Measurements from ENCODE around the gene POU2AF1.

The POU2AF1 gene

GRCh38 chr11:111393096-111393495, 14.0 kb upstream of the POU2AF1 start:
- DNase-seq, result no peak
- in situ Hi-C loops (cut with HindIII; ENCODE audit: low pct_ligation_motif_present, low pct_unique_long_range_greater_than_20kb, low sequenced_read_pairs), result no loop called here

- in situ Hi-C loops (cut with HindIII; ENCODE audit: low pct_ligation_motif_present, low pct_unique_long_range_greater_than_20kb, low sequenced_read_pairs), result no loop called here
- no peak for DNase-seq
Measured at GRCh38 chr11:111392552-111392951, 13.5 kb upstream of the POU2AF1 start.

- in situ Hi-C loops (cut with HindIII; ENCODE audit: low pct_ligation_motif_present, low pct_unique_long_range_greater_than_20kb, low sequenced_read_pairs), result no loop called here
- DNase-seq, result no peak
Measured at GRCh38 chr11:111391328-111392124, 12.5 kb upstream of the POU2AF1 start.

GRCh38 chr11:111388842-111389241, 9.8 kb upstream of the POU2AF1 start:
- in situ Hi-C loops (cut with HindIII; ENCODE audit: low pct_ligation_motif_present, low pct_unique_long_range_greater_than_20kb, low sequenced_read_pairs), result no loop called here
- DNase-seq, result no peak

GRCh38 chr11:111388420-111388819, 9.3 kb upstream of the POU2AF1 start:
- DNase-seq, result no peak
- in situ Hi-C loops (cut with HindIII; ENCODE audit: low pct_ligation_motif_present, low pct_unique_long_range_greater_than_20kb, low sequenced_read_pairs), result no loop called here

- in situ Hi-C loops (cut with HindIII; ENCODE audit: low pct_ligation_motif_present, low pct_unique_long_range_greater_than_20kb, low sequenced_read_pairs), result no loop called here
- no peak for DNase-seq
Measured at GRCh38 chr11:111387363-111387762, 8.3 kb upstream of the POU2AF1 start.

GRCh38 chr11:111386611-111387150, 7.6 kb upstream of the POU2AF1 start:
- no peak for DNase-seq
- in situ Hi-C loops (cut with HindIII; ENCODE audit: low pct_ligation_motif_present, low pct_unique_long_range_greater_than_20kb, low sequenced_read_pairs), result no loop called here

GRCh38 chr11:111384494-111384893, 5.4 kb upstream of the POU2AF1 start:
- no peak for DNase-seq
- in situ Hi-C loops (cut with HindIII; ENCODE audit: low pct_ligation_motif_present, low pct_unique_long_range_greater_than_20kb, low sequenced_read_pairs), result no loop called here

GRCh38 chr11:111382451-111382850, 3.4 kb upstream of the POU2AF1 start:
- no peak for DNase-seq
- in situ Hi-C loops (cut with HindIII; ENCODE audit: low pct_ligation_motif_present, low pct_unique_long_range_greater_than_20kb, low sequenced_read_pairs), result no loop called here

- DNase-seq, result no peak
- in situ Hi-C loops (cut with HindIII; ENCODE audit: low pct_ligation_motif_present, low pct_unique_long_range_greater_than_20kb, low sequenced_read_pairs), result no loop called here
Measured at GRCh38 chr11:111379602-111380136, 594 bp upstream of the POU2AF1 start.

GRCh38 chr11:111378185-111378860, 752 bp downstream of the POU2AF1 start:
- in situ Hi-C loops (cut with HindIII; ENCODE audit: low pct_ligation_motif_present, low pct_unique_long_range_greater_than_20kb, low sequenced_read_pairs), result no loop called here
- DNase-seq, result no peak

- no peak for DNase-seq
- in situ Hi-C loops (cut with HindIII; ENCODE audit: low pct_ligation_motif_present, low pct_unique_long_range_greater_than_20kb, low sequenced_read_pairs), result no loop called here
Measured at GRCh38 chr11:111376181-111376871, 2.7 kb downstream of the POU2AF1 start.

GRCh38 chr11:111373590-111373989, 5.5 kb downstream of the POU2AF1 start:
- in situ Hi-C loops (cut with HindIII; ENCODE audit: low pct_ligation_motif_present, low pct_unique_long_range_greater_than_20kb, low sequenced_read_pairs), result no loop called here
- DNase-seq, result no peak

GRCh38 chr11:111372538-111372937, 6.5 kb downstream of the POU2AF1 start:
- in situ Hi-C loops (cut with HindIII; ENCODE audit: low pct_ligation_motif_present, low pct_unique_long_range_greater_than_20kb, low sequenced_read_pairs), result no loop called here
- DNase-seq, result no peak

- DNase-seq, result no peak
- in situ Hi-C loops (cut with HindIII; ENCODE audit: low pct_ligation_motif_present, low pct_unique_long_range_greater_than_20kb, low sequenced_read_pairs), result no loop called here
Measured at GRCh38 chr11:111370902-111371578, 8.0 kb downstream of the POU2AF1 start.

GRCh38 chr11:111370270-111370901, 8.7 kb downstream of the POU2AF1 start:
- in situ Hi-C loops (cut with HindIII; ENCODE audit: low pct_ligation_motif_present, low pct_unique_long_range_greater_than_20kb, low sequenced_read_pairs), result no loop called here

GRCh38 chr11:111368285-111368560, 10.9 kb downstream of the POU2AF1 start:
- DNase-seq, result no peak
- in situ Hi-C loops (cut with HindIII; ENCODE audit: low pct_ligation_motif_present, low pct_unique_long_range_greater_than_20kb, low sequenced_read_pairs), result no loop called here

More at GRCh38 chr11:111370270-111370901, 8.7 kb downstream of the POU2AF1 start:
- no peak for DNase-seq

Data from ACHN (cell line).